Measurements from ENCODE around the gene SULF2.

SULF2 gene

GRCh38 chr20:47682028-47682783 is 103.1 kb downstream of the SULF2 start:
- no peak for DNase-seq

DNA sequence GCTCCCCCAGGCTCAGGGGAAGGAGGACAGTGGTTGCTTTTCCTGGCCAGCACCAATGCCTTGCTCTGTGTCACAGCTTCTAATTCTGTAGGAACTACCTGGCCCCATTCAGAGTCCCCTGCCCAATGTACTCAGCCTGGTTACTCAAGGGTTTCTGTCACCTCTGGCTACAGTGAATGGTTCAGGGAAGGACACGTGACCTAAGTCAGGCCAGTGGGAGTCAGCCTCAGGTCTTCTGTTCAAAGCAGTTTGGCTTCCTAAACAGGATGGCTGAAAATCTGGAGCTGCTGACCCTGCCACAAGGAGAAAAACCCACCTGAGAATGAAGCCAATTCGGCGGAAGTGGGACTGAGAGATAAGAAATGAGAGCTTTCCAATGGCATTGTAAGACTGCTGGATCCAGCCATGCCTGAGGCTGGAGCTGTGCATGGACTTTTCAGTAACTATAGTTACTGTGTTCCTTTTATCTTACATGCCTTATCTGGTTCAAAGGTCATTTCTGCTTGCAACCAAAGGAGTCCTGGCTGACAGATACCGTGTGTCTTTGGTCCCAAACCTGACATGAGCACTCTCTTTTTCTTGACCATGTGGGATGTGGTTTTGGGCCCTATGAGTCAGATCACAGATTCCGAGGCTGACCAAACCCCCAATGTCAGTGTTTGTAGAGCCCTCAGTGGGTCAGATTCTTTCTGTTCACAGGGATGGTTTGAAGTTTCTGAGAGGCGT is 104.3 kb downstream of the SULF2 start:
- DNase-seq: no peak

DNA sequence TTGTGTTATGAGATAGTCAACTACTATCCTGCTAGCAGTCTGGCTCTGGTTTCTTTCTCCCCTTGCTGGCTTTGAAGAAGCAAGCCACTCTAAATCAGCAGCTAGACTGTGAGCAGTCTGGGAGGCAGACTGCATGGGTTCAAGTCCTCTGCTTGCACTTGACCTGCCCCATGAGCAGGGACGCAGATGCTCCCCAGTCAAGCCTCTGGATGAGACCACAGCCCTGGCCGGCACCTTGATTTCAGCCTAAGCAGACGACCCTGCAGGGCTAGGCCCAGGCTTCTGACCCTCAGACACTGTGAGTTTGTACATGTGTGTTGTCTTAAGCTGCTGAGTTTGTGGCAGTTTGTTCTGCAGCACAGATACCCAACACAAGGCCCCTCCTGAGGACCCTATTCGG is 105.8 kb downstream of the SULF2 start:
- DNase-seq: no peak

DNA sequence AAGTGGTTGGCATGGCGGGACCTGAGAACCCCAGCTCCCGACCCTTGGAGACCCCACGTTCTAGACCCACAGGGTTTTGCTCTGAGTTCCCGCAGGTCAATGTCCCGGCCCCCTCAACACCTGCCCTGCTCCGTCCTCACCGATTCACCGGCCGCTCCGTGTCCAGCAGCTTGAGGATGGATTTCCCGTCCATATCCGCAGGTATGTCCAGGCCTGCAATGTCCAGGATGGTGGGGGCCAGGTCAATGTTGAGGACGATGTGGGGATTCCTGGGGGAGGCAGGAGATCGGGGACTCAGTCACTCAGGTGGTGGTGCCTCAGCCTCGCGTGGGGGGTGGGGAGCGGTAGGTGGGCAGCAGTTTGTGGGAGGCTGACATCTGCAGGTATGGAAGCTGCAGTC is 106.7 kb downstream of the SULF2 start:
- DNase-seq: no peak

GRCh38 chr20:47677635-47678453 is 107.4 kb downstream of the SULF2 start:
- no peak for DNase-seq

GRCh38 chr20:47676912-47677634 is 108.2 kb downstream of the SULF2 start:
- no peak for DNase-seq

- DNase-seq: no peak
Observed at GRCh38 chr20:47676219-47676721, 109.0 kb downstream of the SULF2 start.

DNA sequence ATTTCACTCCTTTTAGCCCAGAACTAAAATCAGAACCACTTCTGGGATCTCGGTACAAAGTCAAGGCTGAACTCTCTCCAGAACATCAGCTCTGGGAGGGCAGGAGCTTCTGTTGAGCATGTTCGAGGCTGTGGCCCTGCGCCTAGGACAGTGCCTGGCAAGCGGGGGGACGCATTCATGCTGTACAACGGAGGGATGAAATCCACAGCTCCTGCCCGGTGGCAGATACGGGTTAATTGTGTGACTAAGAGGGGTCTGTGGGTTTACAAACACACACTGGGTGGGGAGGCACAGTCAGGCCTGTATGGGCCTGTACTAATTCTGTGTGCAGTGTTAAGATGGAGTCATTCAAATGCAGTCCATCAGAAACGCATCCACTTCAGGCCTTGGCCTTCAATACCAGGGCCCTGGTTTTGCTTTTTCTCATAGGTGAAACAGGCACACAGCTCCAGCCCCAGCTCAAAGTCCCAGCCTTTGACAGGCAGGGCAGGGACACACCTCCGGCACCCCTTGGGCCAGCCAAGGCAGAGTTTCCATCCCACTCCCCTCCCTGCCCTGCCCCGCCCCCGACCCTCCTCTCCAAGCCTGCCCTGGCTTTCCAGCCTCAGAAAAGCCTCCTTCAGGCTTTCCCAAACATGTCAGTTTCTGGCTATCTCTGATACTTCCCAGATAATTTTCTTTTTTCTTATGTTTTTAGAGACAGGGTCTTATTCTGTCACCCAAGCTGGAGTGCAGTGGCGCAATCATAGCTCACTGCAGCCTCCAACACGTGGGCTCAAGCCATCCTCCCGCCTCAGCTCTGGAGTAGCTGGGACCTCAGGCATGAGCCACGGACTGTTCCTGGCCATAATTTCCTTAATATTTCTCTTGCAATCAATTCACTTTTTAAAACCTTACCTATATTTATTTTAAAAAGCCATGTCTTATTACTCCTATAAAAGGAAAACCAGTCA is 109.8 kb downstream of the SULF2 start:
- no peak for DNase-seq

DNA sequence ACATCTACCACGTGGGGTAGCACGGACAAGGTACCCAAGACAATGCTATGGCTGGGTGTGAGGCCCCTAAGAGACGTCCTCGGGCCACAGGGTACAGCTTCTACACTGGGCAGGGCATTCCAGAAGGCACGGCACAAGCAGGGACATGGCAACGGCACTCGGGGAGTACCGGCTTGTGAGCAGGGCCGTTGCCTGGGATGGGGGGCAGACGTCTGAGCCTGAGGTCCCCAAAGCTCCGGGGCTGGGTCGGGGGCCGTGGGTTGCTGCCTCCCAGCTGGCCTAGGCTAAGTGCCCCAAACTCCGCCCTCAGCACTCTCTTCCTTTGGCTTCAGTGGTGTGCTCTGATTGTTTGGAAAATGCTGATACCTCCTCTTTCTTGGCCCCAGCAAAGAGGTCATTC is 110.6 kb downstream of the SULF2 start:
- DNase-seq: no peak

DNA sequence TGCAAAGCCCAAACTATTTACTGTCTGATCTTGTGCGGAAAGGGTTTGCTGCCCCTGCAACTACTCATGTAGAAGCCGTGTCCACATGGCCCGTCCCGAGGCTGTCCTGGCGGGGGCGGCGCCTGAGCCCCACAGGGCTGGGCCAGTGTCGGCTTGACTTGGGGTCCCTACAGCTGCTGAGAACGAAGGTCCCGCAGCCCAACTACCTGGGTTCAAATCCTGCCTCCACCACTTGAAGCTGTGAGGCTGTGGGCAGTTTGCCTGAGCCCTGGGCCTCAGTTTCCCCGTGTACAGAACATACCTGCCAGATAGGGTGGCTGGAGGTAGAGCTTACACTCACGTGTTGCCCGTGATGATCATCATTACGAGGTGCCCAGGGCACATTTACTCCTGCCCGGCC is 111.1 kb downstream of the SULF2 start:
- no peak for DNase-seq

GRCh38 chr20:47673671-47673955 is 111.7 kb downstream of the SULF2 start:
- DNase-seq: no peak

DNA sequence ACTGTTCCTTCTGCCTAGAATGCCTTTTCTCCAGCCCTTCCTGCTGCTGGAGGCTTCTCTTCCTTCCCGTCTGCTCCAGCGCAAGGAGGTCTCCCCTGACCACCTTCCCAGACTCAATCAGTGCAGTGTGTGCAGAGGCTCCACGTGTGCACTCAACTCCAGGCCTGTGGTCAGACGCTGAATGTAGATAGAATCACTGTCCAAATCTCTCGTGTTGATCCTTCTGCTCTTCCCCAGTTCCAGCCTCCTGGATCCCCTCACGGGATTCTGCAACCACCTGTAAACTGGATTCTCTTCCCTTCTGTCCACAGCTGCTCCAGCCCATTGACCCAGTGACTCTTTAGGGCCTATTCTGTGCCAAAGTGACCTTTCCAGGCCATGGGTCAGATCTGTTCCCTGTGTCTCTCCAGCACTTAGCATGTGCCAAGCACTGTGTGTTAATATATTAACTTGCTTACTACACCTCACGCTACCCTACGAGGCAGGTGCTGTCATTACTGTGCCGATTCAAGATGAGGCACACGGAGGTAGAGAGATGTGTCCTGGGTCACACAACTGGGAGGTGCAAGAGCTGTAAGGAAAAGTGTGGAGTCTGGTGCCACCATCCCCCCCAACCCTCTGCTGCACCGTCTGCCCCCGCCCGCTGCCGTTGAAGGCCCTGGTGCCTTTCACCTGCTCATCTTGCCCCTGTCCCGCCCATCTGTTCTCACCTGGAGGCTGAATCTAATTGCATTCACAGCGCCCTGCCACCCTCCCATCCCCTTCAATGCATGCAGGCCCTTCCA is 112.2 kb downstream of the SULF2 start:
- DNase-seq: no peak

- DNase-seq: no peak
Observed at GRCh38 chr20:47672166-47672565, 113.1 kb downstream of the SULF2 start.

GRCh38 chr20:47670913-47671312 is 114.4 kb downstream of the SULF2 start:
- no peak for DNase-seq

- no peak for DNase-seq
Observed at GRCh38 chr20:47669927-47670890, 115.1 kb downstream of the SULF2 start.

- DNase-seq: no peak
Observed at GRCh38 chr20:47669489-47669888, 115.8 kb downstream of the SULF2 start.

DNA sequence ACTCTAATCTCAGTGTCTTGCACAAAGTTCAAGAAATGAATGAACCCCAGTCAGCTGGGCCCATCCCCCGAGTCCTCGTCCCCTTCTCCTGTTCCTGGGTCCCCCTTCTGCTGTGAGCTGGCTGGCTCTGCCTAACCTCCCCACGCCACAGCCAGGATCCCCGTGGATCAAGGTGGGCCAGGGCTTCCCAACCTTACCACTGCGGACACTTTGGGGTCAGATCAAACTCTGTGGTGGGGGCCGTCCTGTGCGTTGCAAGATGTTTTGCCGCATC is 116.2 kb downstream of the SULF2 start:
- no peak for DNase-seq

DNA sequence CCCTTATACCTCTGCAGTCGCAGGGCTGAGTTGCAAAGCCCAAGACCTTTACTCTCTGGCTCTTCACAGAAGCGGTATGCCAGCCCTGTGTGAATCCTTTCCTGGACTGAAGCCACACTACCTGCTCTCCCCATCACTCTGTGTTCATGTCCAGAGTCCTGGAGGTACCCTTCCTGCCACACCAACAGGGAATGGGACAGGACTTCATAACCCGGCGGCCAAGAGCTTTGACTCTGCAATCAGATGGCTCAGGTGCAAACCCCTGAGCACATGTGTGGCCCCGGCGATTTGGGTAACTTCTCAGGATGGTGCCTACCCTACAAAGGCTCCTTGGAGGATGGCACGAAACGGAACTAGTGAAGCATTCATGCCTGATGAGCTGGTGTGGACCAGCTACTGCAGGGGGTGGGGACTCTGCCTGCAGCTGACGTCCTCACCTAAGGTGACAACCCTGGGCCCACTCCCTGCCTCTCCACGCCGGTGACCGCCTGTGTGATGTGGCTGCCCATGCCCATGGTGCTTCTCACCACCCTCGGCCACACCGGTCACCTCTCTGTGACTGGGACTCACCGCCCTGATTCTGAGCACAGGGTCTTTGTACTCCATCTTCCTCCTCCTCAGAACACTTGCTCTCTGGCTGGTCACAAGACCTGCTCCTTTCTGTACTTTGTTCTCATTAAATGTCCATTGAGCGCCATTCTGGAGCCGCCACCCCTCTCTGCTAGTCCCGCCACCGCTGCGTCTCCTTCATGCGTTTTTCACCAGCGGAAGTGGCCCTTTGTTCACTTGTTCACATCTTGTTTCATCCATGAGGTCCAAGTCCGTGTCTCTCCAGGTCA is 116.7 kb downstream of the SULF2 start:
- DNase-seq: no peak

All from NCI-H2081 treated with DMSO at 0.1 percent for 48 hours (cell line).